GM12892 (cell line): ENCODE results near the gene SDK1.
"Not testable (repeated sequence)": the region's sequence is repeated elsewhere in the genome, so short reads cannot be mapped to it uniquely, and the experiment has no call there.

ENCODE experiments used
- POLR2A ChIP-seq: IDR thresholded peaks from 2 replicates; pipeline ENCODE4 v1.6.1; 2011; ENCODE audit warnings: low read depth, low read length, control low read depth
- POLR2AphosphoS5 ChIP-seq: IDR thresholded peaks from 2 replicates; pipeline ENCODE4 v1.6.1; 2011; ENCODE audit warnings: low read depth, low read length, control low read depth

DNA sequence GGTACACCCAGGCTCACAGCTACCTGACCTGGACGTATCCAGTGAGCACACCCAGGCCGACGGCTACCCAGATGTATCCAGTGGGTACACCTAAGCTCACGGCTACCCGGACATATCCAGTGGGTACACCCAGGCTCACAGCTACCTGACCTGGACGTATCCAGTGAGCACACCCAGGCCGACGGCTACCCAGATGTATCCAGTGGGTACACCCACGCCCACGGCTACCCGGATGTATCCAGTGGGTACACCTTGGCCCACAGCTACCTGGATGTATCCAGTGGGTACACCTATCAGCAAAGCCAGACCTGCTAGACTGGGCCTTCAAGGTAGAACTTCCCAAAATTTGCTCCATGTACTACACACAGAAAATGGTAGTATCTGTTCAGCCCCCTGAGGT, 662.7 kb downstream of the SDK1 start:
- TF ChIP-seq POLR2A, POLR2AphosphoS5: not testable (repeated sequence)
